ENCODE measurements around the gene CCND3. TPM values are rescaled to one million over a fixed set of nuclear protein-coding genes. Genes with fewer than 3 reads are reported as not detected.

Gene CCND3
- total and polyA plus RNA-seq, 2 of the 13 experiments (the other 11 are each of a cell fraction or from before 2014, with no cell fraction given), result 4.3 to 7.2 TPM

- TF ChIP-seq ZBTB26 (CRISPR knock-in tag; IDR thresholded peaks at IDR 0.05; ENCODE audit: borderline replicate concordance), result no peak
- no peak for TF ChIP-seq KLF16 (CRISPR knock-in tag; IDR thresholded peaks at IDR 0.05)
- no peak for TF ChIP-seq YEATS4 (CRISPR knock-in tag; IDR thresholded peaks at IDR 0.05; ENCODE audit: borderline replicate concordance)
- TF ChIP-seq ZFP91 (CRISPR knock-in tag; IDR thresholded peaks at IDR 0.05; ENCODE audit: borderline replicate concordance), result no peak
- TF ChIP-seq ZNF776 (CRISPR knock-in tag; IDR thresholded peaks at IDR 0.05), result no peak
- no peak for TF ChIP-seq GATAD1 (CRISPR knock-in tag; IDR thresholded peaks at IDR 0.05)
- TF ChIP-seq ZNF143 (CRISPR knock-in tag; IDR thresholded peaks at IDR 0.05), result 0 out of 2 replicates have a peak, but pooled peaks have one; percentile 14
- TF ChIP-seq ZNF644 (CRISPR knock-in tag; IDR thresholded peaks at IDR 0.05; ENCODE audit: low read depth), result no peak
- TF ChIP-seq FOXP1 (IDR thresholded peaks at IDR 0.05), result no peak
- TF ChIP-seq FOXP1 (CRISPR knock-in tag; IDR thresholded peaks at IDR 0.05), result no peak
- TF ChIP-seq HNRNPLL (IDR thresholded peaks at IDR 0.05; ENCODE audit: low read depth, low read length, poor library complexity, severe bottlenecking), result peak; percentile 28
- TF ChIP-seq ELF3 (CRISPR knock-in tag; IDR thresholded peaks at IDR 0.05), result no peak
These were observed 5.9 kb downstream of the CCND3 start (continued) for GRCh38 chr6:41935685-41936072.

GRCh38 chr6:41935193-41935574, 6.4 kb downstream of the CCND3 start:
- H3K79me2 ChIP-seq (ENCODE audit: insufficient read depth, low read length), result no peaks in the 10 kb centered on the region
- H3K27ac ChIP-seq (ENCODE audit: extremely low read length, insufficient read depth, low read length), result no peak overlapping the region
- ATAC-seq (no peak), DNase-seq (ENCODE audit: low spot score) (no peak), FAIRE-seq (no peak)
- H2AFZ ChIP-seq (ENCODE audit: low read length), result no peak overlapping the region
- no peak overlapping the region for H3K9ac ChIP-seq (ENCODE audit: insufficient read depth, low read depth, low read length)
- H3K27me3 ChIP-seq (ENCODE audit: control insufficient read depth in 1 of 2, insufficient read depth in 2 of 2, low read length in 2 of 2), result no peaks in the 10 kb centered on the region
- ChIA-PET POLR2A (interaction anchor here (0.9 to 7.4 kb wide), 4 partner anchors 10 to 108 kb away, joined by 3 to 45 read pairs (median 4); partner anchors contain the start of genes BYSL and MED20), CTCF (ENCODE audit: low intra/inter-chr PET ratio, low total read pairs) (no interaction called here)
- no peak overlapping the region for H3K4me3 ChIP-seq (replicated peaks in 1 of 3; ENCODE audit: insufficient read depth in 1 of 3, low read depth in 2 of 3, low read length in 3 of 3)
- WGBS (ENCODE audit: low lambda C conversion rate), result 100% methylated on average over 1 of the region's 1 CpG
- intact Hi-C loops (cut with micrococcal nuclease; ENCODE audit: unreplicated experiment) (loop anchor here (5.0 kb wide), 1 partner anchor 153 kb away; the partner anchor contains the start of gene PRICKLE4), in situ Hi-C loops (cut with HindIII; ENCODE audit: extremely low pct_ligation_motif_present, low pct_unique_long_range_greater_than_20kb) (loop anchor here (5.0 kb wide), 1 partner anchor 107 kb away; no protein-coding TSS in a partner anchor)
- peaks cover 23% of the 10 kb centered on the region for H3K4me1 ChIP-seq (ENCODE audit: insufficient read depth, low read length)
- no peaks in the 10 kb centered on the region for H3K9me3 ChIP-seq (ENCODE audit: low read length)
- H3K36me3 ChIP-seq (replicated peaks in 1 of 2; ENCODE audit: control insufficient read depth in 1 of 2, insufficient read depth in 2 of 2, low read length in 2 of 2), result peaks cover 32 to 46% of the 10 kb centered on the region in 2 experiments
- H3K4me2 ChIP-seq (ENCODE audit: low read depth, low read length), result no peak overlapping the region
- peaks cover 7% of the 10 kb centered on the region; the same call in 1 of the 2 replicates for H4K20me1 ChIP-seq (ENCODE audit: insufficient read depth, low read length)
- no TSS peak for BruUV-seq (replicated peaks)
- TF ChIP-seq TEF (CRISPR knock-in tag; IDR thresholded peaks at IDR 0.05) (no peak), DBP (CRISPR knock-in tag; IDR thresholded peaks at IDR 0.05; ENCODE audit: not compliant biosample characterization) (no peak), ZNF678 (CRISPR knock-in tag; IDR thresholded peaks at IDR 0.05) (no peak), POLR2G (IDR thresholded peaks at IDR 0.05; ENCODE audit: low read depth, low read length) (peak; percentile 45; the same call in 1 of the 2 replicates), MLLT10 (CRISPR knock-in tag; IDR thresholded peaks at IDR 0.05) (no peak), GLI4 (CRISPR knock-in tag; IDR thresholded peaks at IDR 0.05; ENCODE audit: borderline replicate concordance) (no peak), HOXA9 (CRISPR knock-in tag; IDR thresholded peaks at IDR 0.05; ENCODE audit: borderline replicate concordance) (no peak), POLR2AphosphoS5 (IDR thresholded peaks at IDR 0.05; ENCODE audit: low read depth, low read length) (no peak)
